Measurements from ENCODE around the gene SLC30A9.

The SLC30A9 gene

DNA sequence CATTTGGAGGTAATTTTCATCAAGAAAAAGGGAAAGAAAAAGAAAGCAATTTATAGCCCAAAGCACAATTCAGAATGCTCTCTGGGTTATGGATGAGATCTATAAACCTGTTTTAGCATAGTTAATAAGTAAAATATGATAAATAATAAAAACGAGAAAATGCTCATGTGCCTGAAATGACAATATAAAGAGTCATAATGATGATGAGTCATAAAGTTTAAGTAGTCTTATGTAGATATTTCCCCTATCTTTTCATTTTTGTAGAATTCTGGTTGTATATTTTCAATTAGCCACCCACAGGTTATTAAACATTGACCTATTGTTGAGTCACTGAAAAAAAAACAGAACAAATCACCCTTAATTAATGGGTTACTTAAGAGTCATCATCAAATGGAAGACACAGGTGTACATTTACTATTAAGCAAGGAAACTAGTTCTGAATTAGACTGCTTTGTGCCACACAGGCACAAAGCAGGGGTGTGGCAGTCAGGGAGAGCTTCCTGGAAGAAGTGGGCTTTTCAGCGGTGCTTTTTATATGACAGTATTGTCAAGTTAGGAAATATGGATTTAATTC is 132.8 kb downstream of the SLC30A9 start:
- H3K9me3 ChIP-seq (ENCODE audit: control insufficient read depth, low read length) = no peaks in the 10 kb centered on the region
- no peak overlapping the region for H4K8ac ChIP-seq (ENCODE audit: low read length)
- WGBS = 100% methylated on average over 1 of the region's 2 CpGs
- H3K36me3 ChIP-seq (ENCODE audit: control insufficient read depth in 1 of 2, insufficient read depth in 2 of 2, low read depth in 1 of 2, low read length in 2 of 2) = no peaks in the 10 kb centered on the region
- H2BK12ac ChIP-seq (ENCODE audit: low read length in 2 of 2) = no peak overlapping the region
- DNase-seq = no peak
- no peak overlapping the region for H3K27ac ChIP-seq (ENCODE audit: low read length, poor library complexity, severe bottlenecking)
- no peak overlapping the region for H3K23ac ChIP-seq (ENCODE audit: low read length in 2 of 2)
- no peak overlapping the region for H2AK5ac ChIP-seq (ENCODE audit: low read length, severe bottlenecking)
- H3K4me2 ChIP-seq (ENCODE audit: low read length, poor library complexity, severe bottlenecking) = no peak overlapping the region
- no peak overlapping the region for H3K9ac ChIP-seq (ENCODE audit: low read length)
- no peak overlapping the region for H2BK120ac ChIP-seq (ENCODE audit: low read depth, low read length)
- H3K79me1 ChIP-seq (replicated peaks; ENCODE audit: low read length, poor library complexity, severe bottlenecking) = no peaks in the 10 kb centered on the region
- no peaks in the 10 kb centered on the region for H3K4me1 ChIP-seq (ENCODE audit: control insufficient read depth, insufficient read depth, low read depth, low read length)
- H4K91ac ChIP-seq (ENCODE audit: low read length) = no peak overlapping the region
- H3K18ac ChIP-seq (ENCODE audit: low read depth in 1 of 2, low read length in 2 of 2) = no peak overlapping the region
- H3K27me3 ChIP-seq (ENCODE audit: control insufficient read depth in 1 of 2, insufficient read depth in 1 of 2, low read length in 2 of 2) = peaks cover 3 to 6% of the 10 kb centered on the region in 2 experiments
- H3K4me3 ChIP-seq (ENCODE audit: insufficient read depth in 1 of 2, low read depth in 1 of 2, low read length in 2 of 2) = no peak overlapping the region
- H2AFZ ChIP-seq (ENCODE audit: low read depth, low read length) = no peak overlapping the region
- no peak overlapping the region for H3K14ac ChIP-seq (ENCODE audit: low read length in 2 of 2)
- no peak overlapping the region for H3K4ac ChIP-seq (ENCODE audit: low read depth in 1 of 2, low read length in 2 of 2)
- H2BK5ac ChIP-seq (ENCODE audit: low read depth, low read length, poor library complexity, severe bottlenecking) = no peak overlapping the region
- no peak overlapping the region for H2BK15ac ChIP-seq (ENCODE audit: low read depth, poor library complexity, severe bottlenecking)

DNA sequence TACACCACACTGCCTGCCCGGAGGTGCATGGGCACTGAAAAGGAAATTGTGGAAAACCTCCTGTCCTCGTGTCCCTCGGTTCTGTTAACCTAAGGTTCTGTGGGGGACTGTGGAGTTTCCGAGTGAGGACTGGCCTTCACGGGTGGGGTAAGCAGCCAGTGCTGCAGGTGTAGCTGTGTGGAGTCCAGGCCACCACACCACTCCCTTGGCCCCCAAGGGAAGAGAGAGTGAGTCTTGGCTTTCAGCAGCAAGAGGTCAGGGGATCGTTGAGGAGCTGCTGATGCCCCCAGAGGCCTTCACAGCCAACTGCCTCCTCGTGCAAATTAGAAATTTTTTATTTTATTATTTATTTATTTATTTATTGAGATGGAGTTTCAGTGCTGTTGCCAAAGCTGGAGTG is 141.8 kb downstream of the SLC30A9 start:
- H3K27me3 ChIP-seq (ENCODE audit: control insufficient read depth in 1 of 2, insufficient read depth in 1 of 2, low read length in 2 of 2) = peaks cover 2 to 4% of the 10 kb centered on the region in 2 experiments
- no peak overlapping the region for H3K23ac ChIP-seq (ENCODE audit: low read length in 2 of 2)
- H3K27ac ChIP-seq (ENCODE audit: low read length, poor library complexity, severe bottlenecking) = no peak overlapping the region
- no peak overlapping the region for H2BK12ac ChIP-seq (ENCODE audit: low read length in 2 of 2)
- no peaks in the 10 kb centered on the region for H3K79me1 ChIP-seq (replicated peaks; ENCODE audit: low read length, poor library complexity, severe bottlenecking)
- no peak overlapping the region for H2BK15ac ChIP-seq (ENCODE audit: low read depth, poor library complexity, severe bottlenecking)
- H2BK120ac ChIP-seq (ENCODE audit: low read depth, low read length) = no peak overlapping the region
- no peak overlapping the region for H3K9ac ChIP-seq (ENCODE audit: low read length)
- no peak overlapping the region for H2AFZ ChIP-seq (ENCODE audit: low read depth, low read length)
- H3K36me3 ChIP-seq (ENCODE audit: control insufficient read depth in 1 of 2, insufficient read depth in 2 of 2, low read depth in 1 of 2, low read length in 2 of 2) = no peaks in the 10 kb centered on the region
- no peak overlapping the region for H2BK5ac ChIP-seq (ENCODE audit: low read depth, low read length, poor library complexity, severe bottlenecking)
- no peak overlapping the region for H2AK5ac ChIP-seq (ENCODE audit: low read length, severe bottlenecking)
- H3K18ac ChIP-seq (ENCODE audit: low read depth in 1 of 2, low read length in 2 of 2) = no peak overlapping the region
- no peaks in the 10 kb centered on the region for H3K4me1 ChIP-seq (ENCODE audit: control insufficient read depth, insufficient read depth, low read depth, low read length)
- no peak for DNase-seq
- no peak overlapping the region for H3K4ac ChIP-seq (ENCODE audit: low read depth in 1 of 2, low read length in 2 of 2)
- no peak overlapping the region for H3K4me2 ChIP-seq (ENCODE audit: low read length, poor library complexity, severe bottlenecking)
- H4K8ac ChIP-seq (ENCODE audit: low read length) = no peak overlapping the region
- H3K9me3 ChIP-seq (ENCODE audit: control insufficient read depth, low read length) = no peaks in the 10 kb centered on the region
- no peak overlapping the region for H3K4me3 ChIP-seq (ENCODE audit: insufficient read depth in 1 of 2, low read depth in 1 of 2, low read length in 2 of 2)
- 84% methylated on average over 5 of the region's 7 CpGs for WGBS
- no peak overlapping the region for H4K91ac ChIP-seq (ENCODE audit: low read length)
- no peak overlapping the region for H3K14ac ChIP-seq (ENCODE audit: low read length in 2 of 2)

DNA sequence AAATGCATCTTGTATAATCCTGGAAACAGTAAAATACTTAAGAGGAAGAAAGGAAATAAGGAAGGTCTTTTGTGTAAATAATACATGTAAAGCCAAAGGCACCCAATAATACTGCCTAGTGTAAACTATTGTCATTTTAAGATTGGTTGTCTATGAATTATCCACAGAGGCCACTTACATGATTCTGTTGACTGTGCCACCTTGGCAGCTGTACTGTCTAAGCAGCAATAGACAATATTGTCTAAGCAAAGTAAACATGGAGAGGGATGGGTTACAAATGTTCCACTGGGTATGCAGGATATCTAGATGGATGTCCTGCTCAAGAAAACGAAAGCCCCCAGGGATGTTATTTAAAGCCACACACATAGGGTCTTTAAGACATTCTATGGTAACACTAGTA is 142.7 kb downstream of the SLC30A9 start:
- Histone ChIP-seq H3K23ac (ENCODE audit: low read length in 2 of 2) (no peak overlapping the region), H3K9me3 (ENCODE audit: control insufficient read depth, low read length) (no peaks in the 10 kb centered on the region), H4K8ac (ENCODE audit: low read length) (no peak overlapping the region), H2AFZ (ENCODE audit: low read depth, low read length) (no peak overlapping the region), H2BK12ac (ENCODE audit: low read length in 2 of 2) (no peak overlapping the region), H3K9ac (ENCODE audit: low read length) (no peak overlapping the region), H2BK15ac (ENCODE audit: low read depth, poor library complexity, severe bottlenecking) (no peak overlapping the region), H3K18ac (ENCODE audit: low read depth in 1 of 2, low read length in 2 of 2) (no peak overlapping the region), H3K4me3 (ENCODE audit: insufficient read depth in 1 of 2, low read depth in 1 of 2, low read length in 2 of 2) (no peak overlapping the region), H3K36me3 (ENCODE audit: control insufficient read depth in 1 of 2, insufficient read depth in 2 of 2, low read depth in 1 of 2, low read length in 2 of 2) (no peaks in the 10 kb centered on the region), H3K4me1 (ENCODE audit: control insufficient read depth, insufficient read depth, low read depth, low read length) (no peaks in the 10 kb centered on the region), H3K27me3 (ENCODE audit: control insufficient read depth in 1 of 2, insufficient read depth in 1 of 2, low read length in 2 of 2) (peaks cover 2 to 4% of the 10 kb centered on the region in 2 experiments), H3K27ac (ENCODE audit: low read length, poor library complexity, severe bottlenecking) (no peak overlapping the region), H2AK5ac (ENCODE audit: low read length, severe bottlenecking) (no peak overlapping the region), H2BK120ac (ENCODE audit: low read depth, low read length) (no peak overlapping the region), H3K4me2 (ENCODE audit: low read length, poor library complexity, severe bottlenecking) (no peak overlapping the region), H4K91ac (ENCODE audit: low read length) (no peak overlapping the region), H3K4ac (ENCODE audit: low read depth in 1 of 2, low read length in 2 of 2) (no peak overlapping the region), H3K14ac (ENCODE audit: low read length in 2 of 2) (no peak overlapping the region), H3K79me1 (replicated peaks; ENCODE audit: low read length, poor library complexity, severe bottlenecking) (no peaks in the 10 kb centered on the region), H2BK5ac (ENCODE audit: low read depth, low read length, poor library complexity, severe bottlenecking) (no peak overlapping the region)
- no peak for DNase-seq
- WGBS = no CpG with 5 or more reads among the region's 1 CpG

DNA sequence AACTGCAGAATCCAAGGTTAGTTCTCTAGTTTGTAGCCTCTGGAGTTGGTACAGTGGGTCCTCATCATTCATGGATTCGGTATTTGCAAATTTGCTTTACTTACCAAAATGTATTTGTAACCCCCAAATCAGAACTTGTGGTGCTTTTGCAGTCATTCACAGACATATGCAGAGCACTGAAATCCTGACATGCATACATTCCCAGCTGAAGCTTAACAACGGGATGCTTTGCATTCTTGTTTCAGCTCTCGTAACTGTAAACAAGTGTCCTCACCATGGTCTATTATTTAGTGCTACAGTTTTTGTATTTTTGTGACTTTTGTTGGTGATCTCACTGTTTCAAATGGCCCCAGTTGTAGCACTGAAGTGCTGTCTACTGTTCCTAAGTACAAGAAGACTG is 146.0 kb downstream of the SLC30A9 start:
- Histone ChIP-seq H3K4me2 (ENCODE audit: low read length, poor library complexity, severe bottlenecking) (no peak overlapping the region), H2BK5ac (ENCODE audit: low read depth, low read length, poor library complexity, severe bottlenecking) (no peak overlapping the region), H4K91ac (ENCODE audit: low read length) (no peak overlapping the region), H3K4ac (ENCODE audit: low read depth in 1 of 2, low read length in 2 of 2) (no peak overlapping the region), H3K79me1 (replicated peaks; ENCODE audit: low read length, poor library complexity, severe bottlenecking) (no peaks in the 10 kb centered on the region), H3K27ac (ENCODE audit: low read length, poor library complexity, severe bottlenecking) (no peak overlapping the region), H3K4me3 (ENCODE audit: insufficient read depth in 1 of 2, low read depth in 1 of 2, low read length in 2 of 2) (no peak overlapping the region), H3K23ac (ENCODE audit: low read length in 2 of 2) (no peak overlapping the region), H2AK5ac (ENCODE audit: low read length, severe bottlenecking) (no peak overlapping the region), H3K36me3 (ENCODE audit: control insufficient read depth in 1 of 2, insufficient read depth in 2 of 2, low read depth in 1 of 2, low read length in 2 of 2) (no peaks in the 10 kb centered on the region), H3K14ac (ENCODE audit: low read length in 2 of 2) (no peak overlapping the region), H2AFZ (ENCODE audit: low read depth, low read length) (no peak overlapping the region), H3K4me1 (ENCODE audit: control insufficient read depth, insufficient read depth, low read depth, low read length) (no peaks in the 10 kb centered on the region), H2BK12ac (ENCODE audit: low read length in 2 of 2) (no peak overlapping the region), H2BK15ac (ENCODE audit: low read depth, poor library complexity, severe bottlenecking) (no peak overlapping the region), H4K8ac (ENCODE audit: low read length) (no peak overlapping the region), H3K9me3 (ENCODE audit: control insufficient read depth, low read length) (no peaks in the 10 kb centered on the region), H3K27me3 (ENCODE audit: control insufficient read depth in 1 of 2, insufficient read depth in 1 of 2, low read length in 2 of 2) (peaks cover 2 to 9% of the 10 kb centered on the region in 2 experiments), H3K9ac (ENCODE audit: low read length) (no peak overlapping the region), H2BK120ac (ENCODE audit: low read depth, low read length) (no peak overlapping the region), H3K18ac (ENCODE audit: low read depth in 1 of 2, low read length in 2 of 2) (no peak overlapping the region)
- 82% methylated on average over 3 of the region's 3 CpGs for WGBS
- DNase-seq = no peak
